ENCODE results near the gene ZNF324B. TPM values are rescaled to one million over a fixed set of nuclear protein-coding genes. Genes with fewer than 3 reads are reported as not detected.

Gene ZNF324B
- total and polyA plus RNA-seq, 10 of the 15 experiments (the other 5 are each of a cell fraction or from before 2014, with no cell fraction given), result 0.11 to 12.8 (median 4.0) TPM

- TF ChIP-seq MEF2A (IDR thresholded peaks at IDR 0.05; ENCODE audit: insufficient read depth, low read depth, low read length), result no peak
- TF ChIP-seq CHD2 (IDR thresholded peaks at IDR 0.05; ENCODE audit: borderline replicate concordance, low read depth, low read length), result peak; percentile 84
- TF ChIP-seq TARDBP (IDR thresholded peaks at IDR 0.05; ENCODE audit: borderline replicate concordance), result 0 out of 2 replicates have a peak, but pooled peaks have one; percentile 62
- TF ChIP-seq EP300 (IDR thresholded peaks at IDR 0.05; ENCODE audit: borderline replicate concordance in 1 of 2, control insufficient read depth in 1 of 2, low read depth in 2 of 2, low read length in 2 of 2), result no peak
- TF ChIP-seq CREM (IDR thresholded peaks at IDR 0.05; ENCODE audit: low read depth), result peak; percentile 87; the same call in 1 of the 2 replicates
- TF ChIP-seq ZNF217 (IDR thresholded peaks at IDR 0.05), result no peak
- TF ChIP-seq E2F8 (IDR thresholded peaks at IDR 0.05; ENCODE audit: low read depth, partially characterized antibody), result no peak
- TF ChIP-seq EGR1 (IDR thresholded peaks at IDR 0.05; ENCODE audit: borderline replicate concordance in 1 of 2, low read depth in 2 of 2, low read length in 2 of 2), result peak in 1 of 2 experiments; percentile 29; a peak in 1 of 3 replicates
- no peak for TF ChIP-seq ZNF384 (IDR thresholded peaks at IDR 0.05; ENCODE audit: borderline replicate concordance, low read depth, low read length)
- no peak for TF ChIP-seq CBX3 (IDR thresholded peaks at IDR 0.05; ENCODE audit: borderline replicate concordance, low read depth)
- TF ChIP-seq NFIC (IDR thresholded peaks at IDR 0.05; ENCODE audit: low read depth, low read length), result no peak
- no peak for TF ChIP-seq ATF7 (IDR thresholded peaks at IDR 0.05; ENCODE audit: low read depth)
- peak; percentile 86 for TF ChIP-seq YY1 (IDR thresholded peaks at IDR 0.05; ENCODE audit: low read depth, low read length)
- TF ChIP-seq TCF12 (IDR thresholded peaks at IDR 0.05; ENCODE audit: low read depth, low read length), result 0 out of 2 replicates have a peak, but pooled peaks have one; percentile 4
- no peak for TF ChIP-seq PML (IDR thresholded peaks at IDR 0.05; ENCODE audit: low read length)
- TF ChIP-seq ATF2 (IDR thresholded peaks at IDR 0.05; ENCODE audit: low read length), result no peak
- no peak for TF ChIP-seq CEBPB (IDR thresholded peaks at IDR 0.05; ENCODE audit: borderline replicate concordance in 1 of 2, low read depth in 2 of 2, low read length in 2 of 2)
- no peak for TF ChIP-seq ZBTB11 (CRISPR knock-in tag; IDR thresholded peaks at IDR 0.05)
- peak; percentile 82 for TF ChIP-seq SP1 (IDR thresholded peaks at IDR 0.05; ENCODE audit: low read depth, low read length)
- TF ChIP-seq GABPA (IDR thresholded peaks at IDR 0.05; ENCODE audit: low read depth), result peak; percentile 96
- TF ChIP-seq NFXL1 (IDR thresholded peaks at IDR 0.05; ENCODE audit: borderline replicate concordance), result no peak
- no peak for TF ChIP-seq SUZ12 (IDR thresholded peaks at IDR 0.05; ENCODE audit: unreplicated experiment)
- 0 out of 2 replicates have a peak, but pooled peaks have one; percentile 17 for TF ChIP-seq CBFB (IDR thresholded peaks at IDR 0.05; ENCODE audit: low read depth)
- no peak for TF ChIP-seq ZNF24 (IDR thresholded peaks at IDR 0.05)
These were observed at the start of gene ZNF324B (continued) for GRCh38 chr19:58451358-58452101.
